Measurements from ENCODE around the gene TBC1D22A.

TBC1D22A gene

DNA sequence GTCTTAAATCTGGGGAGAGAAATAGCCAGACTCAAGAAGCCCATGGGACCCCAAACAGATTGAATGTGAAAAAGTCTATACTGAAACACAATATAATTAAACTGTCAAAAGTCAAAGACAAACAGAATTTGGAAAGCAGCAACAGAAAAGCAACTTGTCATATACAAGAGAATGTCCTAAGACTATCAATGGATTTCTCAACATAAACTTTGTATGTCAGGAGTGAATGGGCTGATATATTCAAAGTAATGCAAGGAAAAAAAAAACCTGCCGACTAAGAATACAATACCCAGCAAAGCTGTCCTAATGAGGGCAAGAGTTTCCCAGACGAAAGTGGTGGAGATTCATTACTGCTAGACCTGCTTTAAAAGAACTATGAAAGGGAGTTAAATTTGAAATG lies 73.2 kb downstream of the TBC1D22A start:
- no peak for DNase-seq (ENCODE audit: low read depth in 2 of 2)

DNA sequence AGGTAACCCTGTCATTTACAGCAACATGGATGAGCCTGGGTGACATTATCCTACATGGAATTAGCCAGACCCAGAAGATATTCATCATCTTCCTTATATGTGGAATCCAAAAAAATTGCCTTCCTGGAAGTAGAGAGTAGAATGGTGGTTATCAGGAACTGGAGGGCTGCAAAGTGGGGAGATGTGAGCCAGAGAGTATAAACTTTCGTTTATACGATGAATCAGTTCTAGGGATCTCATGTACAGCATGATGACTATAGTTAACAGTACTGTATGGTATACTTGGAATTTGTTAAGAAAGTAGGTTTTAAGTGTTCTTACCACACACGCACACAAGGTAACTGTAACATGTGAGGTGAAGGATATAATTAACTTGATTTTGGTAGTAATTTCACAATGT lies 79.1 kb downstream of the TBC1D22A start:
- DNase-seq (ENCODE audit: low read depth in 2 of 2) = no peak

DNA sequence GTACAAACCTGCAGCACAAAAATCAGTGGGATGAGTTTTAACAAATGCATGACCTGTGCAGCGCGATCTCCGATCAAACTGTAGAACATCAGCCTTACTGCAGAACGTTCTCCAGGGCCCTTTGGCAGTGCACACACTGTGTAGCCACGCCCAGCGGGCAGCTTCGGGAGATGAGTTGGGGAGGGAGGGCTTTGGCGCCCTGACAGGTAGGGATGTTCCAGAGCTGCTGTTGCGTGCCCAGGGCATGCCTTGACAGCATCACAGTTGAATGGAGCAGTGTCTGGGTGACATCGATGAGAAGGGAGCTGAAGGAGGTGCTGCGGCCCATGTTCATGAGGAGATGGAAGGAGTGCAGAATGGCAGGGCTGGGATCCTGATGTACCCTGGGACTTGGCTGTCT lies 80.2 kb downstream of the TBC1D22A start:
- no peak for DNase-seq (ENCODE audit: low read depth in 2 of 2)

DNA sequence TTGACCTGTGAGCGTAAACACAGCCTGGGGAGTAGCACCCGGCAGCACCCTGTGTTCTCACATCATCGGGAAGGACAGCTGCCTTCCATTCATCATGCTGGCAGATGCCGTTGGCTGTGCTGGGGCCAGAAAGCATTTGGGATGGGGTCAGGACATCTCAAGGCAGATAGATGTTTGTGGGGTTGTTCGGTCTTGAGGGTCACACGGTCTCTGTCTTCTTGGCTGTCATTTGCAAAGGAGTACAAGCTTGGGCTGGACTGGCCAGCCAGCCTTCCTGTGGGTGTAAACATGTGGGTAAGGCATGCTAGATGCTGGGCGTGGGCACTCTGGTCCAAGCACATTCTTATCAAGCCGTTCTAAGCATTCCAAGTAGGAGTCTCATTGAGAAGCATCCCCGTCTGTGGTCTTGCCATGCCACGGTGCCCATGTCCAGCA lies 81.4 kb downstream of the TBC1D22A start:
- DNase-seq (ENCODE audit: low read depth in 2 of 2) = no peak

DNA sequence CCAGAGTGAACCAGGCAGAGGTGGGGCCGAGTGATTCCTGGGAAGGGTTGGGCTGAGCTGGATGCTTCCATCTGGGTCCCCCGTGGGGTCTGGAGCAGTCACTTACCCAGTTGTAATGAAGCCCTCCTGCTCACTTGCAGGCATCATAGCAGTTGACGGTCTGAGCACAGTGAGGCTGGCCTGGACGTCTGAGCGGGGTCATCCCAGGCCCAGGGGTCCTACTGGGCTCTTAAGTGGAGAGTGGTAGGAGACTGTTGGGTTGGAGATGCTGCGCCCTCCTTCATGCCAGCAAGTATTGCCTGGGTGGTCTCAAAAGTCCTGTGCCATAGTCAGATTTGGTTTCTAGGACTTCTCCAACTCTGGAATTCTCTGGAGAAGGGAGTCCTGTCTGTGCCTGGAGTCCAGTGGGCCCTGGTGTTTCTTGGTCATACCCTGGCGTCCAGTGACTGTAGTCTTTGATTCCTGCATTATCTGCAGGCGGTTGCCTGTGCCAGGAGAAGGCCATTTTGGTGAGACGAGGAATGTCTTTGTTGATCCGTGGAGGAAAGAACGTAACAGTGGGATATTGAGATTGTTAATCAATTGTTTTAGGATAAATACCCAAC lies 82.3 kb downstream of the TBC1D22A start:
- DNase-seq (ENCODE audit: low read depth in 2 of 2) = no peak

DNA sequence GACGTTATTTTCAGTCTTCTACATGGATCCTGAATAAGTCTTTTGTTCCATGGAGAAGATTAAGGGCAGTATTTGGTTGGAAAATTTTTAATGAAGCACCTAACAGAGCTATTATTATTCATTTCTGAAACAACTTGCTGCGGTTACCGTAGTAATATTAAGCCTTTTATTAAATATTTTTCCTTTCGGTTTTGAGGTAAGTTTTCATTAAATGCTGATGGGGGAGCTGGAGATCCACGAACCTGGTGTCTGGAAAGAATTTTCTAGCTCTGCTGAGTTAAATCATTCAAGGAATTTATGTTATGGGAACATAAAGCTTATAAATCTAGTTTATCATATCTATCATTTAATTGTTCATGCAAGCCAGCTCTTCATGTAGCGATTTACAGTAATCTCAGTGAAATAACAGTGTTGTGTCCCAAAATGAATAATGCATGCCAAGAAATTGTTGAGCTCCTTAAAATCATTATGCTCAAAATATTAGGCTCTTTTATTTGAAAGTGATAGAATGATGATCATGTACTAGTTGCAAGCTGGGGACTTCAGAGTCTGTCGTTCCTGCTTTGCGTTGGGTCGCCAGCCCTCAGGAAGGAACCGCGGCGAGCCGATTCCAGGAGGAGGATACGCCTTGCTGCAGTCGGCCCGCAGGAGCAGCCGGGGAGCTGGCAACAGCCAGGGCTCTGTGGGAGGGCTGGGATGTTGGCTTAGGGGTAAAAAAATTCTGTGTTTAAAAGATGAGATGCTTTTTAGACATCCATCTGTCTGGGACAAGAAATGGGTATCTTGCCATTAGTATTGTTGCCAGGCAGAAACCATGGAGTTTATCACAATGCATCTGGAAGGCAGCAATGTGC lies 83.1 kb downstream of the TBC1D22A start:
- DNase-seq (ENCODE audit: low read depth in 2 of 2) = no peak

DNA sequence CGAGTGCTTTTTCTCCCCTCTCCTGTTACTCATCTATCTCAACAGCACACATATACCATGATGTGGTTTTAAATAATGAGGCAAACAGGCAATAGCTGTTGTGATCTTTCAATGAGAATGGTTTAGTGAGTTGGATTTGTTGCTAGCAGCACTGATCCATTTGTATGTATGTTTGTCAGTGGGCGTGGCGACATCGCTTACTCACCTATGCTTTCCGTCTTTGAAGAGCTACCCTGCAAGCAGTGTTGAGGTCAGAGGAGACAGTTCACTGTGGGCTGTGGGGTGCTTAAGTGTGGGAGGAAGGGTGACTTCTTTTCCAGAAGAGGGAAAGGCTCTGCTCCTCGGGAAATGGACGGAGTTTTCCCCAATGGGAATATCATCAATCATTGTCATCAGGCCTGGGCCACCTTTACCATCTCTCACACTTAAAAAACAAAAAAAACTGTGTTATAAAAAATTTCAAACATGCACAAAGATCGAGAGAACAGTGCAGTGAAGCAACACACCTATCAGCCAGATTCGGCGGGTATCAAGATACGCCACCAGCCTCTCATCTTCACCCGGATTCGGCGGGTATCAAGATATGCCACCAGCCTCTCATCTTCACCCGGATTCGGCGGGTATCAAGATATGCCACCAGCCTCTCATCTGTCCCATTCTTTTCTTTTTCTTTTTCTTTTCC lies 83.8 kb downstream of the TBC1D22A start:
- DNase-seq (ENCODE audit: low read depth in 2 of 2) = no peak

DNA sequence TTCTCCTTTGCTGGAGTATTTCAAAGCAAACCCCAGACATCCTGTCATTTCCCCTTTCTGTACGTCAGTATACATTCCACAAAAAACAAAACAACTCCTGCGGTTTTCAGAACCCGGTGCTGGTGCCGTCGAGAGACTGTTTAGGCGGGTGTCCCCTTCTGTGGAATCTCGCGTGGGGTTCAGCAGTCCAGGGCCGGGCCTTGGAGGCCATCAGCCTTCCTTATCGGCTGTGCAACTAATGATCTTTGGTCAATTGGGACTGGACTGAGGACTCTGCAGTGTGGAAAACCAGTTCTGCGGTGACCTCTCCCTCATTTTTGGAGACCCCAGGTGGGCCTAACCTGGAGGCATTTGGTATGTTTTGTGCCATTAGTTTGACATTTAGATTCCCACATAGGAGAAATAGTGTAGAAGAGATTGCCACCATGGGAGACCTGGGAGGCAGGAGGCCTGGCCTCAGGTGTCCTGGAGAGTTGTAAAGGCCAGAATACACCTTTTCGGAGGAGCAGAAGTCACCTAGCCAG lies 84.4 kb downstream of the TBC1D22A start:
- DNase-seq (ENCODE audit: low read depth in 2 of 2) = no peak

DNA sequence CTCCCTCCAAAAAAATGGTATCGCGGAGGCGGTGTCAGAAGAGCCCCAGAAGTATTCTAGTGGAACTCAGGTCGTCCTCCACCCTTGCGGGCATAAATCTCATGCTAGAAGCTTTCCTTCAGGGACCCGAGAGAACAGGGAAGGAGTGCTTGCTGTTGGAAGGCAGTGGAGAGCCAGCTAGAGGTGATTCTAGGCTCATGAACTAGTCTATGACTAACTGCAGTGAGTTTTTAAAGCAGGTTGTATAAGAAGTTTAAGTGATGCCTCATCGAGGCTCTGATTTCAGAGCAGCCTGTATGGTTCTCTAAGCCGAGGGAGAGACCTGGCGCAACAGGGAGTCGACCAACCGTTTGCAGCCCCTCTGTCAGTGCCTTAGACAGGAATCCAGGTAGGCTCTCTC lies 85.7 kb downstream of the TBC1D22A start:
- no peak for DNase-seq (ENCODE audit: low read depth in 2 of 2)

DNA sequence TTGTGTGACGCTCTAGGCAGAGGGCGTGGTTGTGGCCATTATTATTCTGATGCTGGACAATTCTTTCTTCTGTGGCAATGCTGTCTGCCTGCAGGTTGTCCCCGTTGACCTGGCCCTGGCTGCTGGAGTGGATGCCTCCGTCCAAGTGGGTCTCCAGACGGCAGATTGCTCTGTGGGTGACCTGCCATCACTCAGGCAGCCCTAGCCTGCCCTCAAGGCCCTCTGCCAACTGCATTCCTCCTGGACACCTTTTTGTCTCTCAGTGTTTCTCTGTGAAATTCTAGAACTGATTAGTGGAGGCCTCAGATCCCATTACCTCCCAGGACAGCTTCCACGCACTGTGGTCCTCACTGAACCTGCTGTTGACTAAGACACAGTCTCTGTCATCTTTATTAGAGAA lies 86.7 kb downstream of the TBC1D22A start:
- DNase-seq (ENCODE audit: low read depth in 2 of 2) = no peak

DNA sequence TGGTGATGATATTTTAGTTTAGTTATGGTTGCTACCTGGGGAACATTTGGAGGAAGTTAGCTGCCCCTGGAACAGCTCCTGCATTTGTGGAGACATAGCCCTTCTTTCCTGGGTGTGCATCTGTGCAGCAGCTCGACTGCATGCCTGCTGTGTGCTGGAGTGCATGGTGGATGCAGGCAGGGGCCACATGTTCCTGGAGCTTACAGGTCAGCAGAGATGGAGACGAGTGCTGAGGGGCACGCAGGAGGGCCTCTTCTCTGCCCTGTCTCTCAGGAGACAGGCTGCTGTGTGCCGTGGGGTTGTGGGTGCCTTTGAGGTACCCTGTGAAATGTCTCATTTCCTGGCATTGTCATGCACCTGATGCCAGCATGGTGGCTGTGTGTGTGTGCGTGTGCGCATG lies 87.5 kb downstream of the TBC1D22A start:
- DNase-seq (ENCODE audit: low read depth in 2 of 2) = no peak

DNA sequence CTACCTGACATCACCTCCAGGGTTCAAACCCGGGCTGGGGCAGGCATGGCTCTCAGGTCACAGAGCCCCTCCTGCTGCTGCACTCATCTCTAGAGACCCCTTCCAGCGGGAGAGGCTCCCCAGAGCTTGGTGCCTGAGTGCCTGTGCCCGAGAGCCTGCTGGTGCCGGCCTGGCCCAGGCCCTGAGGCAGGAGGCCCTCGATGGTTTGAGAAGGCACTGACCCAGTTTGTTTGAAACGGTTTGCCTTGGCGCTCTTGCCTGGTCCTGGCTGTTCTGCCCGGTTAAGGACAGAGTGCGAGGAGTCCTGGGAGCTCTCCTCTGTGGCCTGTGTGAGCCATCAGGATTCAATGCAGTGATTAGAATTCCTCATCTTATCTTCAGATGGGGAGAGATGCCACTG lies 88.9 kb downstream of the TBC1D22A start:
- no peak for DNase-seq (ENCODE audit: low read depth in 2 of 2)

DNA sequence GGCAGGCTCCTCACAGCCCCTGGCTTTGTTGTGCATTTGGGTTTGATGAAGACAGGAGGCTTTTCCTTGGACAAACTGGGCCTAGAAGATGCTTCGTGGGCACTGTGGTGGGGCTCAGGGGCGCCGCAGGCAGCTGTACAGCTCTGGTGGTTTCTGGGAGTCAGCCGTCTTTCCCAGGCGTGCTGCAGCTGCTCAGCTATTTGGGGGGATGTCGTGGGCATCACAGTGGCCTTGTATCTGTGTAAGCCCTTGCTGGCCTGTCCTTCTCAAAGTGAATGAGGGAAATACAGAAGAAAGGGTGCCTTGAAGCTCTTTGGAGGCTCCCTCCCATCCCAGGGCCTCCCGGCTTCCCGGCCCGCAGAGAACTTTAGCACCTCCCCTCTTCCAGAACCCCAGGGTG lies 89.5 kb downstream of the TBC1D22A start:
- no peak for DNase-seq (ENCODE audit: low read depth in 2 of 2)

DNA sequence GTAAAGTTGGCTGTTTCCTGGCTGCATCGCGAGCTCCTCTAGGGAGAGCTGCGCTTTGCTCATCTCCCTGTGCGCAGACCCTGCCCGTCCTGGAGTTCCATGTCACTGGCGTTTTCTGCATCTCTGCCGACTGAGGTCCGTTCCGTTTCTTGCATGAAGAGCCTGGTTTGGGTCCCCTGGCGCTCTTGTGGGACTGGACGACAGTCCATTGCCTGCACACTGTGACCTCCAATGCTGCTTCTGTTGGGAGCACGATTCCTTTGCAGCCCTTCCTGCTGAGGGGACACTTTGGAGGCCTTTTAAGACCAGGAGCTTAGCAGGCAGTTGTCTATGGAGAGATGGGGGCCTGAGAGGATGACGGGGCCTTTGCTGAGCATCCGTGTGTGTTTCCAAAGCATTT lies 90.3 kb downstream of the TBC1D22A start:
- no peak for DNase-seq (ENCODE audit: low read depth in 2 of 2)

DNA sequence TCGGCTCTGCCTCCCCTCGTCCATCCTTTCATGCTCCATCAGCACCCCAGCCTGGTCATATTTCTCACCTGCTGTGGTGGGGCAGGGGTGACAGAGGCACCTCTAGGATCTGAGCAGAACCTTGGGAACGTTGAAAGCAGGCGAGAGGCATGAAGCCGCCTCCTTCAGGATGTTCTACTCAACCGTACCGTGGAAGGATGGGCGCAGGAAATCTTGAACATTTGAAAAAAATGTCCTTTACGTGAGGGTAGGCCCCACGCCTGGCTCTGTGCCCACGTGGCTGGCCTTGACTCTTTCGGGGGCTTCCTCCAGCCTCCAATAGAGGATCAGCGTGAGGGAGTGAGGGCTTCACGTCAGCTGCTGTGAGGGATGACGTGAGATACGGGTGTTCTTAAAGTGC lies 90.7 kb downstream of the TBC1D22A start:
- DNase-seq (ENCODE audit: low read depth in 2 of 2) = no peak

DNA sequence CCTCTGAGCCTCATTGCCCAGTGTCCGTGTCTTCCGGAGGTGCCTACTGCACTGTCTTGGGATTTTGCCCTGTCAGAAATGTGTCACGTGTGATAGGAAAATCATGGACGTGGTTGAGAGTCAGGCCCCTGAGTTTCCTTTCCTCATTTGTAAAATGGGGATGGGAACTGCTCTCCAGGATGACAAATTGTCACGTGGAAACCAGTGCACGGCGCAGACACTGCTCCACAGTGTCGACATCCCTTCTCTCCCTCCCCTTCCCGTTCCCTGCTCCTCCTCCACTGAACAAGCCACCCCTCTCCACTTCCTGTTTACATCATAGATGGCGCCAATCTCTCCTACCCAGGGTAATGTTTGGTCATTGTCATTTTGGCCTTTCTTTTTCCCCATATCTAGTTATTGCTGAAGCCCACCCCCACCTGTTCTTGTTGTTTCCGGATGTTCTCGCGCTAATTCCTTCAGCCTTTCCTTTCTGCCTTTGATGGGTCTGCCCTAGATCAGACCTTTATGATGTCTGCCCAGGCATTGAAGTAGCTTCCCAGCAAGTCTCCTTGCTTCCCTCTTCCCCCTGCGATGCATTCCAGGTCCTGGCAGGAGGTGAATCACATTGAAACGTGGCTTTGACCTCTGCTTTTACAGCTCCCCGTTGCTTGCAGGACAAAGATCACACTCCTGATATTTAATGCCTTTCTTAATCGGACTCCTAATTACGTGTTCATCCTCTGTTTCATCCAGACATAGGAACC lies 91.8 kb downstream of the TBC1D22A start:
- DNase-seq (ENCODE audit: low read depth in 2 of 2) = no peak

DNA sequence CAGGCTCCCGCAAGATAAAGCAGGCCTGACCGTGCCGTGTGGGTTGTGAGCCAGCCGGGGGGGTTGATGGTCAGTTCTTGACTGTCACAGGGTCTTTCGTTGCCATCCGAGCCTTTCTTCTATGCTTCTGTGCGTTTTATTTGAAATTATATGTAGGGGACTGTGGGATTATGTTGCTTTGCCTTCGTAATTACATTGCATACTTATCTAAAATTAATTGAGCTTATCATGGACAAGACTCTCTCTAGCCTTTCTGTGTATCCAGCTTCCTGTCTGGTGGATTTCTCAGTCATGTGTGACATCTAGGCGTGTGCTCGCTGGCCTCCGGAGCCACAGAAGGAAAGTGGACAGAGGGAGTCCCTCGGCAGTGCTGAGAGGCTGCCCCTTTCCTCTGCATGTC lies 93.2 kb downstream of the TBC1D22A start:
- DNase-seq (ENCODE audit: low read depth in 2 of 2) = no peak

DNA sequence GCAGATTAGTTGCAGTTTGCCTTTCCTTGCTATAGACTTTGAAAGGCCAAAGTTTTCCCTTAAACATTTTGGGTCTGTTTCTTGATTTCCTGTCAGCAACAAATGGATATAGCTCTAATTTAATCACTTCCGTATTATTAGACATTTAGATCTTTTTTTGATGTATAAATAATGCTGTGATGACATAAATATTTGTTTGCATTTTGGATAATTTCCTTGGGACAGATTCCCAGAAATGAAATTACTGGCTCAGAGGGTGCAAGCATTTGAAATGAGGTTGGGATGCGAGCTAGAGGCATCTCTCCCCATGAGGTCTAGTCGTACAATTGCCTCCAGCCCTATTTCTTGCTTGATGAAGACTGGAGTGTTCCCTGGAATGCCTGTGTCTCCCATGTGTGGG lies 94.2 kb downstream of the TBC1D22A start:
- no peak for DNase-seq (ENCODE audit: low read depth in 2 of 2)

DNA sequence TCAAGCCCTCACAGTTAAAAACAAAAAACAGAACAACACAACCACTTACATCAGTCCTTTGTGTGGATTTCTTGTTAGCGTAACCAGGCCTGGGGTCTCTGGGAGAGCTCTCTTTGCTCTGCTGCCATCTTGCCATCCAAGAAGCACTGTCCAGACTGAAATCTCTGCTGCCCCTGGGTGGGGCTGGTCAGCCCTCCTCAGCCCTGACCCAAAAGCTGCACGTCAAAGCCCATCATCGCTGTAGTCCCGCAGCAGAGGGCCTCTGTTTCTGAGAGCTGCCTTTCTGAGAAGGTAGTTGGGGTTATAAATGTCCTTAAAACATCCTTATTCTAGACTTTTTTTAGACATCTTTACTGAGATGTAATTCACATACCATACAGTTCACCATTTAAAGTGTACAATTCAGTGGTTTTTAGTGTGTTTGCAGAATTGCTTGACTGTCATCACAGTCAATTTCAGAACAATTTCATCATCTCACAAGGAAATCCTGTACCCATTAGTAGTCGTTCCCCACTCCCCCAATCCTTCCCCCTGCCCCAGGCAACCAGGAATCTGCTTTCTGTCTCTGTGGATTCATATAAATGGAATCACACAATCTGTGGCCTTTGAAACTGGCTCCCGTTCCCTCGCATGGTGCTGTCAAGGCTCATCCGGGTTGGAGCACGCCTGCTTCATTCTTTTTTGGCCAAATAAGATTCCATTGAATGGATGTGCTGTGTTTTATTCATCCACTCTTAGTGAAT lies 94.9 kb downstream of the TBC1D22A start:
- no peak for DNase-seq (ENCODE audit: low read depth in 2 of 2)

DNA sequence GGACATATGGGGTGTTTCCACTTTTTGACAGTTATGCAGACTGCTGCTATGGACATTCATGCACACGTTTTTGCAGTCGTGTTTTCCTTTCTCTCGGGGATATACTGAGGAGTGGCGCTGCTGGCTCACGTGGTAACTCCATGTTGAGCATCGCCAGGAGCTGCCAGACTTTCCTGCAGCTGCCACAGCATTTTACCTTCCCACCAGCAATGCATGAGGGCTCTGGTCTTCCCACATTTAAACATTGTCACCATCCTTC lies 95.4 kb downstream of the TBC1D22A start:
- DNase-seq (ENCODE audit: low read depth in 2 of 2) = no peak

DNA sequence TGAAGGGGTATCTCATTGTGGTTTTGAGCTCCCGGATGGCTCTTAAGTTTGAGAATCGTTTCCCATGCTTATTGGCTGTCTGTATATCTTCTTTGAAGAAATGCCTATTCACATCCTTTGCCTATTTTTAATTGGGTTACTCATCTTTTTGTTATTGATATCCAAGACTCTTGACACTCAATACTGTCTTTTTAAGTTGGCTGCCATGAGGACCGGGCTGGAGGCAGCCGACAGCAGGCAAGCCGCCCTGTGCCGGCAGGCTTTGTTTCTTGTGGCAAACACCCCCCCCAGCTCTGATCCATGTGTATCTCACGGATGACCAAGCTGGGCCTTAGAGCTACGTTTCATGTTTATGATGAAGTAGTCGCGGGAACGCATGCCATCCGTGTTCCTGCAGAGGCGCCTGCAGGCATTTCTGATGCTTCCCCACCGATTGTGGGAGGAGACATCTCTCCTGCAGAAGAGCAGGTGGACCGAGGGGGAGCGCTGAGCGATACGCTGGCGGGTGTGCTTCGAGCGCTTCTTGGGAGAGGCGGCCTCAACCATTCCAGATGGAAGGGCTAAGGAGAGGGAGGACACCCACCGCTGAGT lies 95.8 kb downstream of the TBC1D22A start:
- DNase-seq (ENCODE audit: low read depth in 2 of 2) = no peak

Data from stimulated activated CD8-positive, alpha-beta memory T cell treated with anti-CD3 and anti-CD28 coated beads, Interleukin-15, amount 100 ng/mL, for 4 hours (primary cell).